DND-41 (cell line): Measurements from ENCODE around the gene RBAK.

ENCODE experiments used
- EZH2 ChIP-seq: IDR thresholded peaks from 3 replicates; pipeline ENCODE4 v1.6.1; 2012; ENCODE audit warnings: borderline replicate concordance, low read depth, mild to moderate bottlenecking, moderate library complexity, low read length, inconsistent platforms; ENCODE audit not compliant: severe bottlenecking
- TF ChIP-seq, protein P1 (sequence below): IDR thresholded peaks from 2 replicates; pipeline ENCODE4 v1.5.1; 2012; ENCODE audit warnings: borderline replicate concordance, low read length, moderate library complexity, mild to moderate bottlenecking; ENCODE audit not compliant: poor library complexity, severe bottlenecking; ENCODE audit errors: extremely low read depth

GRCh38 chr7:5093948-5094347, 48.3 kb downstream of the RBAK start:
- TF ChIP-seq, protein P1, sequence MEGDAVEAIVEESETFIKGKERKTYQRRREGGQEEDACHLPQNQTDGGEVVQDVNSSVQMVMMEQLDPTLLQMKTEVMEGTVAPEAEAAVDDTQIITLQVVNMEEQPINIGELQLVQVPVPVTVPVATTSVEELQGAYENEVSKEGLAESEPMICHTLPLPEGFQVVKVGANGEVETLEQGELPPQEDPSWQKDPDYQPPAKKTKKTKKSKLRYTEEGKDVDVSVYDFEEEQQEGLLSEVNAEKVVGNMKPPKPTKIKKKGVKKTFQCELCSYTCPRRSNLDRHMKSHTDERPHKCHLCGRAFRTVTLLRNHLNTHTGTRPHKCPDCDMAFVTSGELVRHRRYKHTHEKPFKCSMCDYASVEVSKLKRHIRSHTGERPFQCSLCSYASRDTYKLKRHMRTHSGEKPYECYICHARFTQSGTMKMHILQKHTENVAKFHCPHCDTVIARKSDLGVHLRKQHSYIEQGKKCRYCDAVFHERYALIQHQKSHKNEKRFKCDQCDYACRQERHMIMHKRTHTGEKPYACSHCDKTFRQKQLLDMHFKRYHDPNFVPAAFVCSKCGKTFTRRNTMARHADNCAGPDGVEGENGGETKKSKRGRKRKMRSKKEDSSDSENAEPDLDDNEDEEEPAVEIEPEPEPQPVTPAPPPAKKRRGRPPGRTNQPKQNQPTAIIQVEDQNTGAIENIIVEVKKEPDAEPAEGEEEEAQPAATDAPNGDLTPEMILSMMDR: no peak
- TF ChIP-seq EZH2: no peak
